Panc1 (cell line): ENCODE measurements around the gene RAB42.
"Not testable (repeated sequence)": the region's sequence is repeated elsewhere in the genome, so short reads cannot be mapped to it uniquely, and the experiment has no call there.

Experiments
- TF ChIP-seq, protein P1 (sequence below): fragments of 450-650 bp; IDR thresholded peaks from 2 replicates; pipeline ENCODE4 v1.5.1; 2017; ENCODE audit warnings: mild to moderate bottlenecking
- TF ChIP-seq, protein P2 (sequence below), 2 experiments: IDR thresholded peaks; 2 replicates each; pipeline ENCODE4 v1.6.1; 2011 to 2012; ENCODE audit warnings: low read depth in 2 of 2, control low read depth in 1 of 2, low read length in 1 of 2, mild to moderate bottlenecking in 1 of 2, moderate library complexity in 1 of 2; ENCODE audit not compliant: insufficient read depth in 1 of 2

DNA sequence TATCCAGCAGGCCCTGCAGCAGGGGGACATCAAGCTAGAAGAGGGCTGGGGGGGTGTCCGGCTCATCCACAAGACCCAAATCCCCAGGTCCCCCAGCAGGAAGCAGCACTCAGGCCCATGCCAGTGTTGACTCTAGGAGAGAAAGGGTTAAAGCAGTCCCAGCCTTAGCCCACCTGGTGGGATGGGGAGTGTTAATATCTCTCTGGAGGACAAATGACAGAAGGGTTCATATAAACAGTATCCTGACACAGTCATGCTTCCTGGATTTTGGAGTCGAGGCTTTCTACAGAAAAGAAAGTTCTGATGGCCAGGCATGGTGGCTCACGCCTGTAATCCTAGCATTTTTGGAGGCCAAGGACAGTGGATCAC, 1.9 kb downstream of the RAB42 start:
- TF ChIP-seq, protein P1, sequence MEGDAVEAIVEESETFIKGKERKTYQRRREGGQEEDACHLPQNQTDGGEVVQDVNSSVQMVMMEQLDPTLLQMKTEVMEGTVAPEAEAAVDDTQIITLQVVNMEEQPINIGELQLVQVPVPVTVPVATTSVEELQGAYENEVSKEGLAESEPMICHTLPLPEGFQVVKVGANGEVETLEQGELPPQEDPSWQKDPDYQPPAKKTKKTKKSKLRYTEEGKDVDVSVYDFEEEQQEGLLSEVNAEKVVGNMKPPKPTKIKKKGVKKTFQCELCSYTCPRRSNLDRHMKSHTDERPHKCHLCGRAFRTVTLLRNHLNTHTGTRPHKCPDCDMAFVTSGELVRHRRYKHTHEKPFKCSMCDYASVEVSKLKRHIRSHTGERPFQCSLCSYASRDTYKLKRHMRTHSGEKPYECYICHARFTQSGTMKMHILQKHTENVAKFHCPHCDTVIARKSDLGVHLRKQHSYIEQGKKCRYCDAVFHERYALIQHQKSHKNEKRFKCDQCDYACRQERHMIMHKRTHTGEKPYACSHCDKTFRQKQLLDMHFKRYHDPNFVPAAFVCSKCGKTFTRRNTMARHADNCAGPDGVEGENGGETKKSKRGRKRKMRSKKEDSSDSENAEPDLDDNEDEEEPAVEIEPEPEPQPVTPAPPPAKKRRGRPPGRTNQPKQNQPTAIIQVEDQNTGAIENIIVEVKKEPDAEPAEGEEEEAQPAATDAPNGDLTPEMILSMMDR, result not testable (repeated sequence)
- TF ChIP-seq, protein P2, sequence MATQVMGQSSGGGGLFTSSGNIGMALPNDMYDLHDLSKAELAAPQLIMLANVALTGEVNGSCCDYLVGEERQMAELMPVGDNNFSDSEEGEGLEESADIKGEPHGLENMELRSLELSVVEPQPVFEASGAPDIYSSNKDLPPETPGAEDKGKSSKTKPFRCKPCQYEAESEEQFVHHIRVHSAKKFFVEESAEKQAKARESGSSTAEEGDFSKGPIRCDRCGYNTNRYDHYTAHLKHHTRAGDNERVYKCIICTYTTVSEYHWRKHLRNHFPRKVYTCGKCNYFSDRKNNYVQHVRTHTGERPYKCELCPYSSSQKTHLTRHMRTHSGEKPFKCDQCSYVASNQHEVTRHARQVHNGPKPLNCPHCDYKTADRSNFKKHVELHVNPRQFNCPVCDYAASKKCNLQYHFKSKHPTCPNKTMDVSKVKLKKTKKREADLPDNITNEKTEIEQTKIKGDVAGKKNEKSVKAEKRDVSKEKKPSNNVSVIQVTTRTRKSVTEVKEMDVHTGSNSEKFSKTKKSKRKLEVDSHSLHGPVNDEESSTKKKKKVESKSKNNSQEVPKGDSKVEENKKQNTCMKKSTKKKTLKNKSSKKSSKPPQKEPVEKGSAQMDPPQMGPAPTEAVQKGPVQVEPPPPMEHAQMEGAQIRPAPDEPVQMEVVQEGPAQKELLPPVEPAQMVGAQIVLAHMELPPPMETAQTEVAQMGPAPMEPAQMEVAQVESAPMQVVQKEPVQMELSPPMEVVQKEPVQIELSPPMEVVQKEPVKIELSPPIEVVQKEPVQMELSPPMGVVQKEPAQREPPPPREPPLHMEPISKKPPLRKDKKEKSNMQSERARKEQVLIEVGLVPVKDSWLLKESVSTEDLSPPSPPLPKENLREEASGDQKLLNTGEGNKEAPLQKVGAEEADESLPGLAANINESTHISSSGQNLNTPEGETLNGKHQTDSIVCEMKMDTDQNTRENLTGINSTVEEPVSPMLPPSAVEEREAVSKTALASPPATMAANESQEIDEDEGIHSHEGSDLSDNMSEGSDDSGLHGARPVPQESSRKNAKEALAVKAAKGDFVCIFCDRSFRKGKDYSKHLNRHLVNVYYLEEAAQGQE (IDR thresholded peaks at IDR 0.05; ENCODE audit: insufficient read depth in 1 of 2, low read depth in 2 of 2, low read length in 1 of 2), result not testable (repeated sequence)
